Activated T-helper 2 cell treated with anti-CD3 and anti-CD28 coated beads, Interferon-gamma antibody, Interleukin-2, Interleukin-4, amounts not matched to agents 10 μg/mL and 5 μg/mL and 100 μg/mL, durations not matched to agents 14 hours and 24 hours and 36 hours (primary cell): ENCODE results near the gene INPP5E. TPM values are rescaled to one million over a fixed set of nuclear protein-coding genes. Genes with fewer than 3 reads are reported as not detected.

Experiments used
- DNase-seq: peaks from one replicate; pipeline ENCODE4 v3.0.0; 2021; ENCODE audit warnings: low spot score
- H3K27ac Mint-ChIP-seq: one replicate; pipeline ENCODE4 v1.8.0; 2021; ENCODE audit warnings: mixed read lengths
- H3K27me3 Mint-ChIP-seq: one replicate; pipeline ENCODE4 v1.8.0; 2021; ENCODE audit warnings: low read depth, mixed read lengths
- H3K36me3 Mint-ChIP-seq: one replicate; pipeline ENCODE4 v1.8.0; 2021; ENCODE audit warnings: low read depth, mixed read lengths
- H3K4me1 Mint-ChIP-seq: one replicate; pipeline ENCODE4 v1.8.0; 2021; ENCODE audit warnings: low read depth, mixed read lengths
- H3K4me3 Mint-ChIP-seq: one replicate; pipeline ENCODE4 v1.8.0; 2021; ENCODE audit warnings: low read depth, mild to moderate bottlenecking, moderate library complexity, mixed read lengths
- H3K9me3 Mint-ChIP-seq: one replicate; pipeline ENCODE4 v1.8.0; 2021; ENCODE audit warnings: mixed read lengths
- intact Hi-C: fragments of 100-400 bp; cut with micrococcal nuclease; formaldehyde crosslinking; loops from one replicate; pipeline ENCODE4 v1.15.1; 2023
- total RNA-seq: library from RNA; stranded (reverse); gene quantifications from 2 replicates; pipeline ENCODE4 v1.2.3, GENCODE V29; 2022

The INPP5E gene
- total RNA-seq, 1 donor from 2014 or later: 21.8 TPM

- no peaks in the 10 kb centered on the region for H3K4me1 Mint-ChIP-seq
- H3K27me3 Mint-ChIP-seq: no peaks in the 10 kb centered on the region
- H3K9me3 Mint-ChIP-seq: no peaks in the 10 kb centered on the region
- intact Hi-C loops: no loop called here
- no peak overlapping the region for H3K27ac Mint-ChIP-seq
- H3K4me3 Mint-ChIP-seq: no peak overlapping the region
- no peak for DNase-seq
- H3K36me3 Mint-ChIP-seq: peaks cover 75% of the 10 kb centered on the region
Measured at GRCh38 chr9:136454026-136454796, 14.6 kb upstream of the INPP5E start.

- intact Hi-C loops: no loop called here
- Mint-ChIP-seq H3K27ac (no peak overlapping the region), H3K4me1 (no peaks in the 10 kb centered on the region), H3K27me3 (no peaks in the 10 kb centered on the region), H3K4me3 (no peak overlapping the region), H3K36me3 (peaks cover 70% of the 10 kb centered on the region), H3K9me3 (no peaks in the 10 kb centered on the region)
- no peak for DNase-seq
Measured at GRCh38 chr9:136453326-136453725, 13.7 kb upstream of the INPP5E start.

DNA sequence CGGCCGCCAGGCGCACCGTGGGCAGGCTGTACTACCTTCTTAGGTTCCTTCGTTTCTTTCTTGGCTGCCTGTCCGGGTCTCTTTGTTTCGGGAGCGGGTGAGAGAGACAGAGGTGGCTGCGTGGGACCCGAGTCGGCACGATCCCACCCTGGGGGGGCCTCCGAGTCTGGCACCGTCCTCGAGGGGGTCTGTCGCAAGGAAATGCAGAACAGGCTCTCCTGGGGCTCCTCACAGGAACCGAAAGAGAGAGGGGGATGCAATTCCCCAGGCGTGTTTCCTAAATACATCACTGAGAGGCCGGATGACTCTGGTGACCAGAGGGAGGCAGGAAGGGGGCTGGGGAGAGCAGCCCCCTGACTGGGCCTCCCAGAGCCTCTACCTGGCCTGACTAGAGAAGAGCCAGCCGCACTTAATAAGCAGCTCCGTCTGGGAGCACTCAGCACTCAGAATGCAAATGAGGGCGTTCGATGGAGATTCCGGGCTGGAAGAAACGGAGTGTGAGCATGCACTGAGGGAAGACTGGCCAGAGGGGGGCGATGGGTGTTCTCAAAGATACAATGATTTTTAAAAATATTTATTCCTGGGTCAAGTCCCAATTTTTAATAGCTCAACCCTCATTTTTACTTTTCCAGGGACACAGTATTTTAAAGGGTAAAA lies 11.7 kb upstream of the INPP5E start:
- Mint-ChIP-seq H3K36me3 (peaks cover 75% of the 10 kb centered on the region), H3K4me3 (no peak overlapping the region), H3K9me3 (no peaks in the 10 kb centered on the region), H3K27ac (no peak overlapping the region), H3K27me3 (no peaks in the 10 kb centered on the region), H3K4me1 (no peaks in the 10 kb centered on the region)
- DNase-seq: no peak
- intact Hi-C loops: no loop called here

DNA sequence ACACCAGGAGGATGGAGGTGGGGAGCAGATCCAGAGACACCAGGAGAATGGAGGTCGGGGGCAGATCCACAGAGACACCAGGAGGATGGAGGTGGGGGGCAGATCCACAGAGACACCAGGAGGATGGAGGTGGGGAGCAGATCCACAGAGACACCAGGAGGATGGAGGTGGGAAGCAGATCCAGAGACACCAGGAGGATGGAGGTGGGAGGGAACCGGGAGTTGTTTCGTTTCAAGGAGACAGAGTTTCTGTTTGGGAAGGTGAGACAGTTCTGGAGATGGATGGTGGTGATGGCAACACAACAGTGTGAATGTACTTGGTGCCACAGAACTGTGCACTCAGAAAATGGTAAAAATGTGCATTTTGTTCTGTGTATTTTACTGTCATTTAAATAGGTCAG lies 9.0 kb upstream of the INPP5E start:
- Mint-ChIP-seq H3K4me1 (no peaks in the 10 kb centered on the region), H3K4me3 (no peak overlapping the region), H3K27me3 (no peaks in the 10 kb centered on the region), H3K36me3 (peaks cover 70% of the 10 kb centered on the region), H3K9me3 (no peaks in the 10 kb centered on the region), H3K27ac (no peak overlapping the region)
- intact Hi-C loops: no loop called here
- DNase-seq: no peak

DNA sequence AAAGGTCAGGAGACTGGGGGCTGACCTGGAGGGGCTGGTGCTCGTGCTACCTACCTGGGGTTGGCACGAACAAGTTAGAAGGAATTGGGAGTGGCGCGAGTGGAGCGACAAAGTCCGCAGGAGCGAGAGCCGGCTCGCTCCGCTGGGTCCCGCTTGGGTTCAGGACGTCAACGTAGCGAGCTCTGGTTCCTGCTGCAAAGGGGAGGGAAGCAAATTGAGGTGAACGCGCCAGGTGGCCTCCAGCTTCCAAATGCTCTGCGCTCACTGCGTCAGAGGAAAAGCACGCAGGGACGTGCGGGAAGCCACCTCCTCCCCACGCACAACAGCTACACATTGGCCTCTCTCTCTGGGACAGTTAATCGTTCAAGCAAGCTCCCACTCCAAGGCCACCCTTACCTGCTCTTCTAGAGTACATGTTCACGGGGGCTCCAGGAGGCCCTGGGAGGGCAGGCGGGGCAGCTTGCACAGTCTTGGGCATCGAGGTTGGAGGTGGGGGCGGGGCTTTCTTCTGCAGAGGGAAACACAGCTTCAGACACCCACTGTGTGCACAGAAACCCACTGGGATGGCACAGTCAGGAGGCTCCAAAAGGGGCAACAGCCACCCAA lies 7.6 kb upstream of the INPP5E start:
- H3K4me1 Mint-ChIP-seq: no peaks in the 10 kb centered on the region
- peaks cover 74% of the 10 kb centered on the region for H3K36me3 Mint-ChIP-seq
- no peak overlapping the region for H3K27ac Mint-ChIP-seq
- no peaks in the 10 kb centered on the region for H3K9me3 Mint-ChIP-seq
- H3K4me3 Mint-ChIP-seq: no peak overlapping the region
- H3K27me3 Mint-ChIP-seq: no peaks in the 10 kb centered on the region
- no peak for DNase-seq
- intact Hi-C loops: no loop called here

DNA sequence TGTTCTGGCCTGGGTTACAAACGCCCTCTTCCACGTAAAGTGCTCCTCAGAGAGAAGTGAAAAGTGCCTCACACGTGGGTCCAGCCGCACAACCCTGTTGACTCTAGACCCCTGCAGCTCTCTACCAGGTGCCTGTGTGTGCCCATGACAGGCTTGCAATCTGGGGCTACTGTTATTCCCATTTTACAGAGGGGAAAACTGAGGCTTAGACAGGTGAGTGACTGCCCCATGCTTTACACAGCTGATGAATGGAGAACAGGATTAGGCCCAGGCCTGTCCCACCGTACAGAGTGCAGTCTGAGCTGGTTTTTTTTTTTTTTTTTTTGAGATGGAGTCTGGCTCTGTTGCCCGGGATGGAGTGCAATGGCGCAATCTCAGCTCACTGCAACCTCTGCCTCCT lies 6.2 kb upstream of the INPP5E start:
- H3K36me3 Mint-ChIP-seq: peaks cover 73% of the 10 kb centered on the region

GRCh38 chr9:136444102-136444501 lies 4.5 kb upstream of the INPP5E start:
- Mint-ChIP-seq H3K9me3 (no peaks in the 10 kb centered on the region), H3K27ac (no peak overlapping the region), H3K36me3 (peaks cover 69% of the 10 kb centered on the region), H3K4me3 (no peak overlapping the region), H3K27me3 (no peaks in the 10 kb centered on the region), H3K4me1 (no peaks in the 10 kb centered on the region)
- DNase-seq: no peak
- intact Hi-C loops: no loop called here

More for the DNA sequence above, 6.2 kb upstream of the INPP5E start:
- Mint-ChIP-seq H3K4me3 (no peak overlapping the region), H3K27me3 (no peaks in the 10 kb centered on the region), H3K9me3 (no peaks in the 10 kb centered on the region), H3K4me1 (no peaks in the 10 kb centered on the region), H3K27ac (no peak overlapping the region)
- no peak for DNase-seq
- intact Hi-C loops: no loop called here

- no peak for DNase-seq
- intact Hi-C loops: no loop called here
- Mint-ChIP-seq H3K4me3 (no peak overlapping the region), H3K9me3 (no peaks in the 10 kb centered on the region), H3K27me3 (no peaks in the 10 kb centered on the region), H3K4me1 (no peaks in the 10 kb centered on the region), H3K27ac (no peak overlapping the region), H3K36me3 (peaks cover 69% of the 10 kb centered on the region)
Measured at GRCh38 chr9:136443687-136444086, 4.0 kb upstream of the INPP5E start.

DNA sequence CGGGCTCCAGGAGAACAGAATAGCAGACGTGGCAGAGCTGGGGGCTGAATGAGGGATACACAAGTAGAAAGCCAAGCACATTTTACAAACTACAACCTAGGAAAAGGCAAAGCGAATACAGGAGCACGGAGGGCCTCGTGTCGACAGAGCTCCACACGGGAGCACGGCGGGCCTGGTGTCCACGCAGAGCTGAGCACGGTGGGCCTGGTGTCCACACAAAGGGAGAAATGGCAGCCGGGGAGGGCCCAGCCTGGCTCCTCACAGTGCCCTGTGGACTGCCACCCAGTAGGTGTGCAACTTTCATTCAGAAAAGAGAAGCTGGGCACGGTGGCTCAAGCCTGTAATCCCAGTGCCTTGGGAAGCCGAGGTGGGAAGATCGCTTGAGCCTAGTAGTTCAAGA lies 3.4 kb upstream of the INPP5E start:
- Mint-ChIP-seq H3K27ac (no peak overlapping the region), H3K27me3 (no peaks in the 10 kb centered on the region), H3K4me3 (no peak overlapping the region), H3K36me3 (peaks cover 66% of the 10 kb centered on the region), H3K4me1 (peaks cover 3% of the 10 kb centered on the region), H3K9me3 (no peaks in the 10 kb centered on the region)
- intact Hi-C loops: no loop called here
- DNase-seq: no peak

GRCh38 chr9:136442265-136442664 lies 2.6 kb upstream of the INPP5E start:
- DNase-seq: no peak
- no peak overlapping the region for H3K4me3 Mint-ChIP-seq
- H3K36me3 Mint-ChIP-seq: peaks cover 60% of the 10 kb centered on the region
- no peaks in the 10 kb centered on the region for H3K27me3 Mint-ChIP-seq
- H3K9me3 Mint-ChIP-seq: no peaks in the 10 kb centered on the region
- no peak overlapping the region for H3K27ac Mint-ChIP-seq
- H3K4me1 Mint-ChIP-seq: peaks cover 8% of the 10 kb centered on the region
- intact Hi-C loops: no loop called here

DNA sequence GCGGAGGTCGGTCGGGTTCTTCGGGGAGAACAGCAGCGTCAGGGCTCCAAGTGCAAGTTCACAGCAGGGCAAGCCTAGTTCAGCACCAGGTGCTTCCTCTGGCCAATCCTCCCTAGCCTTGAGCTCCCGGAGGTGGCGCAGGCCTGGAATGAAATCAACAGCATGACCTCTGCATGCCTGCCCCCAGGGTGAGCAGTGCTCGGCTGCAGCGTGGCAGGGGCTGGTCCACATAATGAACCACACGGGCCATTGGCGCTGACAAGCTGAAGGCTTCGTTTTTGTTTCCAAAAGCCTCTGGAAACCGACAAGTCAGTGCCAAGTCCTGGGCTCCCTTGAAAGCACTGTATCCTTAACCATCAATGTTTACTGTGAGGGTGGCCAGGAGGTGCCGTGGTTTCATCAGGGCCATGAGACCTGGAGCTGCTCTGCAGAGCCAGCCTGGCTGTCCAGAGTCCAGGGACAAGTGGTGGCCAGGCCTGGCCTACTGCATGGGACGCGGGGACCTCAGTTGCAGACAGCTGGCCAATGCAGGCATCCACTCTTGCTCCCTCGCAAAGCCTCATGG lies 2.1 kb upstream of the INPP5E start:
- Mint-ChIP-seq H3K4me1 (peaks cover 13% of the 10 kb centered on the region), H3K9me3 (no peaks in the 10 kb centered on the region), H3K27me3 (no peaks in the 10 kb centered on the region), H3K36me3 (peaks cover 60% of the 10 kb centered on the region), H3K27ac (no peak overlapping the region), H3K4me3 (no peak overlapping the region)
- intact Hi-C loops: no loop called here
- no peak for DNase-seq

DNA sequence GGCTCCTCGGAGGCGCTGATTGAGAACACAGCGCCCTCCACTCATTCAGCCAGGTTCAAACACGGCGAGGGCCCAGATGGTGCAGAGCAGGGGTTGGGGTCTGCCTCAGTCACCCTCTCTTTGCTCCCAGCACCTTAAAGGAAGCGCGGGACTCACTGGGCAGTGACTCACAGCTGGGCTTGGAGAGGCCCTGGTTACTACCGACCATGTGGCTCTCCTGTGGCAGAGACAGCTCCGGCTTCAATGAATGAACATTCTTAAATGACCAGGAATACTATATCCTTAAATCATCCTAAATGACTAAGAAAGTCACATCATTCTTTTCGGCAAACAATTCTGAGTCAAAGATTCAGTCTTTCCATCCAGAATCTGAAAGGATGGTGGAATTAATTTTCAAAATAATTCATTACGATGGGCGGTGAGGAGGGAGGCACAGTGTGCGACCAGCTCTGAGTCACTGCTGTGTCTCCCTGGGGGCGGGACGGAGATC lies 1.6 kb upstream of the INPP5E start:
- Mint-ChIP-seq H3K4me1 (peaks cover 16% of the 10 kb centered on the region), H3K27ac (no peak overlapping the region), H3K9me3 (no peaks in the 10 kb centered on the region), H3K4me3 (no peak overlapping the region), H3K27me3 (no peaks in the 10 kb centered on the region), H3K36me3 (peaks cover 59% of the 10 kb centered on the region)
- DNase-seq: no peak
- intact Hi-C loops: no loop called here
